HFFc6 (cell line): ENCODE data around the gene ERC2. TPM values are rescaled to one million over a fixed set of nuclear protein-coding genes. Genes with fewer than 3 reads are reported as not detected.

ENCODE experiments used
- DNase-seq: peaks from one replicate; pipeline ENCODE4 v3.0.0-alpha.2; 2018
- H3K27ac Mint-ChIP-seq: 2 replicates; pipeline ENCODE4 v1.8.0; 2020; ENCODE audit warnings: mild to moderate bottlenecking, mixed read lengths
- H3K27me3 Mint-ChIP-seq: 2 replicates; pipeline ENCODE4 v1.8.0; 2021; ENCODE audit warnings: mild to moderate bottlenecking, moderate library complexity, mixed read lengths; ENCODE audit not compliant: insufficient read depth
- H3K36me3 Mint-ChIP-seq: 2 replicates; pipeline ENCODE4 v1.8.0; 2021; ENCODE audit warnings: low read depth, mixed read lengths
- H3K4me1 Mint-ChIP-seq: 2 replicates; pipeline ENCODE4 v1.8.0; 2020; ENCODE audit warnings: low read depth, mixed read lengths
- H3K4me3 Mint-ChIP-seq: 2 replicates; pipeline ENCODE4 v1.8.0; 2020; ENCODE audit warnings: mild to moderate bottlenecking, moderate library complexity, mixed read lengths
- H3K9me3 Mint-ChIP-seq: 2 replicates; pipeline ENCODE4 v1.8.0; 2020; ENCODE audit warnings: mild to moderate bottlenecking, mixed read lengths
- CTCF ChIP-seq: fragments of 200-600 bp; sonication (generic); IDR thresholded peaks from 2 replicates; pipeline ENCODE4 v1.5.0; 2021; ENCODE audit warnings: antibody characterized with exemption, mild to moderate bottlenecking
- total RNA-seq, 6 experiments: library from RNA; stranded (reverse); fragmentation: NEBNext Ultra II Directional; extraction: Animal tissue kit (Norgen Biotek cat#: 25700); gene quantifications; 2 replicates in 1 of 6; 3 replicates in 5 of 6; pipeline ENCODE4 v1.2.3, GENCODE V29; 2021

The ERC2 gene
- total RNA-seq, 6 experiments from 2014 or later, result 0.11 TPM; not detected in 5

GRCh38 chr3:55692957-55693558 lies 775.2 kb downstream of the ERC2 start:
- H3K27ac Mint-ChIP-seq, result no peak overlapping the region
- no peaks in the 10 kb centered on the region for H3K36me3 Mint-ChIP-seq
- peak; percentile 10 for DNase-seq
- peaks cover 12% of the 10 kb centered on the region for H3K27me3 Mint-ChIP-seq
- no peak for TF ChIP-seq CTCF
- no peaks in the 10 kb centered on the region for H3K9me3 Mint-ChIP-seq
- no peak overlapping the region for H3K4me3 Mint-ChIP-seq
- H3K4me1 Mint-ChIP-seq, result peaks cover 25% of the 10 kb centered on the region; the same call in 1 of the 2 replicates

GRCh38 chr3:55692295-55692956 lies 775.8 kb downstream of the ERC2 start:
- peaks cover 11% of the 10 kb centered on the region for H3K27me3 Mint-ChIP-seq
- no peaks in the 10 kb centered on the region for H3K9me3 Mint-ChIP-seq
- no peak for DNase-seq
- no peak overlapping the region for H3K27ac Mint-ChIP-seq
- no peak for TF ChIP-seq CTCF
- peaks cover 21% of the 10 kb centered on the region; the same call in 1 of the 2 replicates for H3K4me1 Mint-ChIP-seq
- no peak overlapping the region for H3K4me3 Mint-ChIP-seq
- H3K36me3 Mint-ChIP-seq, result no peaks in the 10 kb centered on the region

DNA sequence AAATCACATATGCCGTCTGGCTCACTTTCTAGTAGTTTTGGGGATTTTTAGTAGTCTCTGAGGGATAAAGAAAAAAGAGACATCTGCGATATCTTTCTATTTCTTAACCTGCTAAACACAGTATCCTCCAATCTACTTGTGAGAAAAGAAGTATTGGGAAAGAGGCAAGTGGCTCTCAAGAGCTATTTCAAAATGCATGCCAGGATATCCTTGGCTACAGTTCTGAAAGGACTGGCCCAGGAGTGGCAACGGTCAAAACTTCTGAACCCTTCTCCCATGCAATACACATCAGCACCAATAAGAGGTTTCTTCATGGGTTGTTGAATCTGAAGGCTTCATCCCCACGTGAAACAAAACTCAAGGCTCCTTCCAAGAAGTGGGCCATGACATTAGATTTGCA lies 777.1 kb downstream of the ERC2 start:
- no peak for TF ChIP-seq CTCF

DNA sequence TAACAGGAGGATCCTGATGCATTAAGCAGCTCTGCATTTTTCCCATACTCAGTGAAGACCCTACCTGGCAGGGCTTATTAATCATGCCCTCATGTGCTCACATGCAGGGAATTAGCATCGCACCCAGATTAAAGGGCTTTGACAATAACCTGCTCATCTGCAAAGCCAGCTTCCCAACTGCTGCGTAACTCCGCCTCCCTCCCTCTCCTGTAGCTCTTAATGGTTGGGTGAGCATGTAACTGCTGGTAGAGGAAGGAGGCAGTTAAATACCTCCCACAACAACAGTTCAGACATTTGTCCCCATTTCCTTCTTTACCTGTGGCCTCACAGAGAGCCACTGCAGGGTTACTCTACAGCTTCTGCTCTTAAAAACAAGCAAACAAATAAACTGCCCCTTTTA lies 777.5 kb downstream of the ERC2 start:
- no peaks in the 10 kb centered on the region for H3K9me3 Mint-ChIP-seq
- peaks cover 12% of the 10 kb centered on the region for H3K27me3 Mint-ChIP-seq
- H3K4me1 Mint-ChIP-seq, result peaks cover 33% of the 10 kb centered on the region; the same call in 1 of the 2 replicates
- no peak for TF ChIP-seq CTCF
- H3K36me3 Mint-ChIP-seq, result no peaks in the 10 kb centered on the region
- no peak for DNase-seq
- H3K27ac Mint-ChIP-seq, result no peak overlapping the region
- H3K4me3 Mint-ChIP-seq, result no peak overlapping the region

More for the DNA sequence above, 777.1 kb downstream of the ERC2 start:
- no peak for DNase-seq
- Mint-ChIP-seq H3K36me3 (no peaks in the 10 kb centered on the region), H3K9me3 (no peaks in the 10 kb centered on the region), H3K27me3 (peaks cover 12% of the 10 kb centered on the region), H3K27ac (no peak overlapping the region), H3K4me3 (no peak overlapping the region), H3K4me1 (peaks cover 33% of the 10 kb centered on the region; the same call in 1 of the 2 replicates)

DNA sequence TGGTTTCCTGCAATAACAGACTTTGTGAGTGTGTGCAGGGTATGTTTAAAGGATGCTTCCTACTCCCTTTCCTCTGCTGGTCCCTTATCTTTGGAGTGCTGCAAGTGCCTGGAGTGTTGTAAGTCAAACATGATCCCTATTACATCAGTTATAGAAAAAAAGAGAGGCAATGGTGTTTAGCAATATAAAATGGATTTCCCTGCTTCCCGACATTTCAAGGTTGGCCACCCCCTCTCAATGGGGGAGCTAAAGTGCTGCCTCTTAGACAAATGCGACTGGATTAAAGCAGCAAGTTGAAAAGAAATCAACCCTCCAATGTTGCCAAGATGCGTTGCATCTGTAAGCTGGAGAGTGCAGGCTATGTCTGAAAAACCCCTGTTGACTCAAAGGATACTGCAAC lies 778.1 kb downstream of the ERC2 start:
- Mint-ChIP-seq H3K27ac (no peak overlapping the region), H3K4me1 (peaks cover 33% of the 10 kb centered on the region; the same call in 1 of the 2 replicates), H3K36me3 (no peaks in the 10 kb centered on the region), H3K27me3 (peaks cover 12% of the 10 kb centered on the region), H3K4me3 (no peak overlapping the region), H3K9me3 (no peaks in the 10 kb centered on the region)
- TF ChIP-seq CTCF, result no peak
- no peak for DNase-seq
